D721Med (cell line): Measurements from ENCODE around the gene MYRIP.
"Not testable (repeated sequence)": the region's sequence is repeated elsewhere in the genome, so short reads cannot be mapped to it uniquely, and the experiment has no call there.

Source experiments
- DNase-seq: peaks from one replicate; pipeline ENCODE4 v3.0.0; 2011; ENCODE audit warnings: low spot score; ENCODE audit not compliant: insufficient read length
- FAIRE-seq: peaks from 2 replicates; lab custom pipeline; 2011; peaks lifted over from hg19 to GRCh38; lab: Jason Lieb, UNC
- CTCF ChIP-seq: IDR thresholded peaks from 2 replicates; pipeline ENCODE4 v1.5.1; 2012; ENCODE audit warnings: mild to moderate bottlenecking, control low read depth; ENCODE audit not compliant: insufficient read depth; ENCODE audit errors: missing control alignments

The MYRIP gene

GRCh38 chr3:40057077-40057476 is 247.7 kb downstream of the MYRIP start:
- DNase-seq, result no peak
- TF ChIP-seq CTCF, result no peak
- FAIRE-seq, result no peak

GRCh38 chr3:40057786-40058185 is 248.4 kb downstream of the MYRIP start:
- no peak for TF ChIP-seq CTCF
- FAIRE-seq (no peak), DNase-seq (no peak)

- FAIRE-seq (no peak), DNase-seq (no peak)
- TF ChIP-seq CTCF, result no peak
Measured at GRCh38 chr3:40068636-40069035, 259.2 kb downstream of the MYRIP start.

- no peak for FAIRE-seq
- DNase-seq, result no peak
- no peak for TF ChIP-seq CTCF
Measured at GRCh38 chr3:40070816-40071215, 261.4 kb downstream of the MYRIP start.

- DNase-seq, result no peak
- FAIRE-seq, result no peak
- TF ChIP-seq CTCF, result no peak
Measured at GRCh38 chr3:40071683-40072238, 262.4 kb downstream of the MYRIP start.

- no peak for FAIRE-seq
Measured at GRCh38 chr3:40073310-40074007, 264.1 kb downstream of the MYRIP start.

GRCh38 chr3:40077139-40077538 is 267.7 kb downstream of the MYRIP start:
- not testable (repeated sequence) for FAIRE-seq, DNase-seq

More at GRCh38 chr3:40073310-40074007, 264.1 kb downstream of the MYRIP start:
- DNase-seq, result no peak
- TF ChIP-seq CTCF, result no peak

GRCh38 chr3:40077828-40078492 is 268.6 kb downstream of the MYRIP start:
- not testable (repeated sequence) for DNase-seq, FAIRE-seq
